HepG2 (cell line): ENCODE measurements around the gene CUEDC2. TPM values are rescaled to one million over a fixed set of nuclear protein-coding genes. Genes with fewer than 3 reads are reported as not detected.

ENCODE experiments used
- ATAD3A ChIP-seq: sonication (generic); formaldehyde crosslinking; IDR thresholded peaks from 2 replicates; pipeline ENCODE4 v1.4.0; 2020; ENCODE audit warnings: missing genetic modification reagents
- ATF4 ChIP-seq, 2 experiments: fragments of 450-650 bp in 1 of 2; sonication (generic) in 1 of 2; formaldehyde crosslinking; IDR thresholded peaks; 2 replicates each; pipeline versions ENCODE4 v1.5.0 to v1.8.0; 2020 to 2022; ENCODE audit warnings: mild to moderate bottlenecking in 1 of 2, missing genetic modification reagents in 1 of 2
- CAMTA2 ChIP-seq: sonication (generic); formaldehyde crosslinking; IDR thresholded peaks from 2 replicates; pipeline ENCODE4 v1.4.0; 2020; ENCODE audit warnings: mild to moderate bottlenecking, missing genetic modification reagents, borderline replicate concordance
- FOXA3 ChIP-seq: IDR thresholded peaks from 2 replicates; pipeline ENCODE4 v1.6.1; 2016; ENCODE audit warnings: missing genetic modification reagents, missing compliant biosample characterization
- GATAD1 ChIP-seq: IDR thresholded peaks from 2 replicates; pipeline ENCODE4 v1.6.1; 2016; ENCODE audit warnings: missing genetic modification reagents, missing compliant biosample characterization
- HNRNPLL ChIP-seq: fragments of 200-400 bp; formaldehyde crosslinking; IDR thresholded peaks from 2 replicates; pipeline ENCODE4 v1.6.1; 2017; ENCODE audit warnings: mild to moderate bottlenecking, low read depth, low read length; ENCODE audit not compliant: poor library complexity, severe bottlenecking
- KLF11 ChIP-seq: IDR thresholded peaks from 2 replicates; pipeline ENCODE4 v1.6.1; 2016; ENCODE audit warnings: missing compliant biosample characterization
- PCBP1 ChIP-seq: fragments of 200-400 bp; formaldehyde crosslinking; IDR thresholded peaks from 2 replicates; pipeline ENCODE4 v1.6.1; 2017; ENCODE audit warnings: mild to moderate bottlenecking, low read depth, low read length, borderline replicate concordance
- ZBTB20 ChIP-seq: sonication (generic); formaldehyde crosslinking; IDR thresholded peaks from 2 replicates; pipeline ENCODE4 v1.8.1; 2023; ENCODE audit warnings: missing genetic modification reagents, low read depth, mild to moderate bottlenecking, borderline replicate concordance
- ZBTB4 ChIP-seq: sonication (generic); formaldehyde crosslinking; IDR thresholded peaks from 2 replicates; pipeline ENCODE4 v1.4.0; 2020; ENCODE audit warnings: missing genetic modification reagents, mild to moderate bottlenecking, borderline replicate concordance
- ZBTB7A ChIP-seq: sonication (generic); formaldehyde crosslinking; IDR thresholded peaks from 2 replicates; pipeline ENCODE4 v1.8.0; 2022; ENCODE audit warnings: mild to moderate bottlenecking, missing genetic modification reagents
- ZNF18 ChIP-seq: sonication (generic); formaldehyde crosslinking; IDR thresholded peaks from 2 replicates; pipeline ENCODE4 v1.8.0; 2022; ENCODE audit warnings: mild to moderate bottlenecking, missing genetic modification reagents; ENCODE audit not compliant: insufficient replicate concordance
- ZNF605 ChIP-seq: sonication (generic); formaldehyde crosslinking; IDR thresholded peaks from 2 replicates; pipeline ENCODE4 v1.8.0; 2022; ENCODE audit warnings: mild to moderate bottlenecking, missing genetic modification reagents
- ZUFSP ChIP-seq: sonication (generic); formaldehyde crosslinking; IDR thresholded peaks from 2 replicates; pipeline ENCODE4 v1.9.0; 2021; ENCODE audit warnings: missing genetic modification reagents, mild to moderate bottlenecking, borderline replicate concordance
- polyA plus RNA-seq, 8 experiments: library from polyadenylated mRNA; depleted of rRNA in 3 of 8; stranded (reverse) in 7 of 8; unstranded in 1 of 8; fragments of >200 nt; fragmentation: Illumina TruSeq in 4 of 8; extraction: Trizol in 4 of 8; gene quantifications; 2 replicates each; pipeline versions ENCODE4 v1.2.1 to v1.2.3, GENCODE V29; 2011 to 2016; ENCODE audit warnings: low read depth in 4 of 8, missing spikeins in 1 of 8, mixed read lengths in 1 of 8; ENCODE audit not compliant: insufficient read depth in 1 of 8
- total RNA-seq, 5 experiments: library from RNA; depleted of rRNA; stranded (reverse); fragments of >200 nt; fragmentation: Illumina TruSeq; extraction: Trizol; gene quantifications; 2 replicates each; pipeline ENCODE4 v1.2.3, GENCODE V29; 2016; ENCODE audit warnings: low read depth in 1 of 5

Gene CUEDC2
- total and polyA plus RNA-seq, 2 of the 13 experiments (the other 11 are each of a cell fraction or from before 2014, with no cell fraction given) = 13.1 to 18.4 TPM

- 0 out of 2 replicates have a peak, but pooled peaks have one; percentile 7 for TF ChIP-seq ZBTB4 (CRISPR knock-in tag)
- TF ChIP-seq KLF11 (CRISPR knock-in tag) = no peak
- no peak for TF ChIP-seq HNRNPLL
- TF ChIP-seq ZNF605 (CRISPR knock-in tag) = no peak
- no peak for TF ChIP-seq ZUFSP (CRISPR knock-in tag)
- TF ChIP-seq ATF4 (CRISPR knock-in tag; IDR thresholded peaks at IDR 0.05) = 0 out of 4 replicates have a peak, but pooled peaks of 1 of the 2 experiments have one; percentile 17
- TF ChIP-seq ZNF18 = peak; percentile 36
- no peak for TF ChIP-seq PCBP1
- peak; percentile 34; the same call in 1 of the 2 replicates for TF ChIP-seq ZBTB20
- TF ChIP-seq ATAD3A (CRISPR knock-in tag) = no peak
- TF ChIP-seq CAMTA2 (CRISPR knock-in tag) = 0 out of 2 replicates have a peak, but pooled peaks have one; percentile 14
- 0 out of 2 replicates have a peak, but pooled peaks have one; percentile 4 for TF ChIP-seq GATAD1 (CRISPR knock-in tag)
- TF ChIP-seq FOXA3 (CRISPR knock-in tag) = no peak
- TF ChIP-seq ZBTB7A = 0 out of 2 replicates have a peak, but pooled peaks have one; percentile 1
- TF ChIP-seq, all 625 proteins: peak for 17
Observed at GRCh38 chr10:102394801-102395399, 37.5 kb downstream of the CUEDC2 start (continued).
